Measurements from ENCODE around the gene ZSWIM1.
"Not testable (repeated sequence)": the region's sequence is repeated elsewhere in the genome, so short reads cannot be mapped to it uniquely, and the experiment has no call there.

Gene ZSWIM1

GRCh38 chr20:45897289-45897688 is 16.3 kb downstream of the ZSWIM1 start:
- no peak overlapping the region for H3K27ac ChIP-seq
- no peak for TF ChIP-seq CTCF (conservative IDR thresholded peaks at IDR 0.05)

GRCh38 chr20:45897692-45898091 is 16.7 kb downstream of the ZSWIM1 start:
- no peak for TF ChIP-seq CTCF (conservative IDR thresholded peaks at IDR 0.05)
- no peak overlapping the region for H3K27ac ChIP-seq

GRCh38 chr20:45898285-45898684 is 17.3 kb downstream of the ZSWIM1 start:
- H3K27ac ChIP-seq, result no peak overlapping the region
- TF ChIP-seq CTCF (conservative IDR thresholded peaks at IDR 0.05), result no peak

- H3K27ac ChIP-seq, result no peak overlapping the region
- no peak for TF ChIP-seq CTCF (conservative IDR thresholded peaks at IDR 0.05)
Measured at GRCh38 chr20:45899046-45899835, 18.2 kb downstream of the ZSWIM1 start.

GRCh38 chr20:45901332-45901731 is 20.3 kb downstream of the ZSWIM1 start:
- not testable (repeated sequence) for H3K27ac ChIP-seq

- no peak for TF ChIP-seq CTCF (conservative IDR thresholded peaks at IDR 0.05)
- H3K27ac ChIP-seq, result no peak overlapping the region
Measured at GRCh38 chr20:45902199-45902701, 21.2 kb downstream of the ZSWIM1 start.

GRCh38 chr20:45904583-45905504 is 23.8 kb downstream of the ZSWIM1 start:
- TF ChIP-seq CTCF (conservative IDR thresholded peaks at IDR 0.05), result no peak
- H3K27ac ChIP-seq, result no peak overlapping the region

All from VCaP (cell line).